NCI-H2171 treated with DMSO at 0.1 percent for 48 hours (cell line): Measurements from ENCODE around the gene STK32C.
A peak's percentile ranks its signal among the peaks of the same experiment; 100 is the strongest.
"Not testable (repeated sequence)": the region's sequence is repeated elsewhere in the genome, so short reads cannot be mapped to it uniquely, and the experiment has no call there.

ENCODE experiments used
- DNase-seq: peaks from one replicate; lab custom pipeline; 2025; lab: John Stamatoyannopoulos, UW

STK32C gene

DNA sequence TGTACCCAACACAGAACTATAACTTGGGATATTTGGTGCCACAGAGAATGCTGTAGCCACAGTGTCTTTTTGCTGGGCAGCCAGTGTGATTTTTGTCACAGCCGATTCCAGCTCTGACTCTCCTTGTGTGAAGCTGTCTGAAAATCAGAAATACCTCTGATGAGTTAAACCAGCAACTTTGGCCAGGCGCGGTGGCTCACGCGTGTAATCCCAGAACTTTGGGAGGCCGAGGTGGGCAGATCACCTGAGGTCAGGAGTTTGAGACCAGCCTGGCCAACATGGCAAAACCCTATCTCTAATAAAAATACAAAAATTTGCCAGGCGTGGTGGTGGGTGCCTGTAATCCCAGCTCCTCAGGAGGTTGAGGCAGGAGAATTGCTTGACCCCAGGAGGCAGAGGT, 30.1 kb upstream of the STK32C start:
- not testable (repeated sequence) for DNase-seq

DNA sequence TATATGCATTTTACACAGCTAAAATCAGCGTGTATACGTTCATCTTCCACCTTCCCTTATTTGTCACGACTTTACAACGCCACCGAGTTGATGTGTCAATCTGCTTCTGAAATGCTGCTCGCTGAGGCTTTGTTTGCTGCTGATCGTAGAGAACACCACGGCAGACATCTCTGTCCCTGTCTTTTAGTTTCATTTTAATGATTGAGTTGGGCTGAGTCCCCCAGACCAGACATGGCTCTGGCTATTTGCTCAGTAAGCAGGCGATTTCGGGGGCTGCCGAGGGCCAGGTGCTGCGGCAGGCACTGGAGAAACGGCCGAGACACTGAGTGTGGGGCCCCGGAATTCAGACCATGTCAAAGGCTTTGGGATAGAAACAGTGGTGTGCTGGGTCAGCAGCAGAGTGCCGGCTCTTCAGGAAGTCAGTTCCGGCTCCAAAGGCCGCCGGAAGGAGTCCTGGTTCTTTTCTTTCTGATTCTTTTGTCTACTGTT, 29.2 kb upstream of the STK32C start:
- DNase-seq = no peak

DNA sequence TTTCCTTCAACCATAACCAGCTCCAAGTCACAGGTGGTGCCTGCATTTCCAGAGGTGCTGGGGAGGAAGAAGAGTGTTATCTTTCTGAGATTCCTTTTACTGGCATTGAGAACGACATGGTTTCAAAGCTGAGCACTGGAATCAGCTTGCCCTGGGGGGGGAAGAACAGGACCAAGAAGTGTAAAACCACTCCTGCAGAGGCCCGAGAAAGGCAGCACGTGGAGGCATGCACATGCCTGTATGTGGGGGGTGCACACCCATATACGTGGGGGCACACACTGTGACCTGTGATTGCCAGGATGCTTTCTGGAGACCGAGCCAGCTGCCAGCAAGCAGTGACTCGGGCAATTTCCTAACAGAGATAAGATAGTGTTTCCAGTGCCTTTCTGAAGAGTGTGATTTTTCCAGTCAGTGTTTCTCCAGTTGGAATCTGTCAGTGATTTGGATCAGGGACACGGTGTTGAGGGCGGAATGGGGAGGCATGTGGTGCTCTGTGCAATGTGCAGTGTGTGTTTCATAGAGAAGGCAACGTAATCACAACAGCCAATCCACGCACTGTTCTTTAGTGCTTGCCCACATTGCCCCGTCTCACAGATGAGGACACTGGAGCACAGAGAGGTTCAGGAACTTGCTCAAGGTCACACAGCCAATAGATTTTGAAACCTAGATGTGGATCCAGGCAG, 28.5 kb upstream of the STK32C start:
- no peak for DNase-seq

DNA sequence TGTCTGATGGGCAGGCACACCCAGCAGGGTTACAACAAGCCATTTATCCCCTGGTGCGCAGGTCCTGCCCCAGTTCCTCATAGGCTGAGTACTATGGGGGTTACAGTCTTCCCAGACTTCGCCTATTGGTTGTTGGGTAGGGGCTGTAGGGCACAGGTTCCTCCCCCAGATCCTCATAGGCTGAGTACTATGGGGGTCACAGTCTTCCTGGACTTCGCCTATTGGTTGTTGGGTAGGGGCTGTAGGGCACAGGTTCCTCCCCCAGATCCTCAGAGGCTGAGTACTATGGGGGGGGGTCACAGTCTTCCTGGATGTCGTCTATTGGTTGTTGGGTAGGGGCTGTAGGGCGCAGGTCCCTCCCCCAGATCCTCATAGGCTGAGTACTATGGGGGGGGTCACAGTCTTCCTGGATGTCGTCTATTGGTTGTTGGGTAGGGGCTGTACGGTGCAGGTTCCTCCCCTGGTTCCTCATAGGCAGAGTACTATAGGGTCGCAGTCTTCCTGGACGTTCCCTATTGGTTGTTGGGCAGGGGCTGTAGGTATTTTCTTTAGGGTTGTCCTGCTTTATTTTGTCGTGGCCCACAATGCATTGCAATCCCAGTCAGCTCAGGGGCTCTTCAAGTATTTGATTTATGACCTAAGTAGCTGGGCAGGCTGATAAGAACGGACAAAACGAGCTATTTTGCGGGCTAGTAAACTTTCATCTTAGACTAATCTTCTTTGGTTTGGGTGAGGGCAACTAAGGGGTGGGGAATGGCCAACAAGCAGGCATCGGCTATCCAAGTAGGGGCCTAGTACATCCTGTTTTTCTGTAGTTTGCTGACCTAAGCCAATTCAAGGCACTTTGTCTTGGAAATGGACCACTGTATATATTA, 27.7 kb upstream of the STK32C start:
- no peak for DNase-seq

DNA sequence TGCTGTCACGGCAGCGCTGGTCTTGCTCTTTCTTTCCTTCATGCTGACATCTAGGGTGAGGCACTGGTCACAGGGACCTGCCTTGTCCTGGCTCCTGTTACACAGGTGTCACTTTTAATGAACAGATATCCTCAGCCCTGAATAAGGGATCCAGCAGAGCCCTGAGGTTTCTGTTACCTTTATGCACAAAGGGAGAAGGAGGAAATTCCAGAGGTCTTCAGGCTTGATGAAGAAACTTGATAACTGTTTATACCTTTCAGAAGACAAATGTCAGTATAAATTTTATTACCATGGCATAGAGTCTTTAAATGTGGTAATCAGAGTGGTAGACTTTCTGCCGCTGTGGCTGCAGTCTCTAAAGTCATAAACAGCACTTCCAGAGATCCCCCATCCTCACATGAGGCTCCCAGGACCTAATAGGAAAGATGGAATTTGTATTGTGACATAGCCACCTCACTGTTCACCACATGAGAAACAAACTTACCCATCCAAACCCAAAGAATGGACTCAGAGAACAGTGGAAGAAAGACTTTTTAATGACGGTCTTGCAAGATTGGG, 27.0 kb upstream of the STK32C start:
- no peak for DNase-seq

DNA sequence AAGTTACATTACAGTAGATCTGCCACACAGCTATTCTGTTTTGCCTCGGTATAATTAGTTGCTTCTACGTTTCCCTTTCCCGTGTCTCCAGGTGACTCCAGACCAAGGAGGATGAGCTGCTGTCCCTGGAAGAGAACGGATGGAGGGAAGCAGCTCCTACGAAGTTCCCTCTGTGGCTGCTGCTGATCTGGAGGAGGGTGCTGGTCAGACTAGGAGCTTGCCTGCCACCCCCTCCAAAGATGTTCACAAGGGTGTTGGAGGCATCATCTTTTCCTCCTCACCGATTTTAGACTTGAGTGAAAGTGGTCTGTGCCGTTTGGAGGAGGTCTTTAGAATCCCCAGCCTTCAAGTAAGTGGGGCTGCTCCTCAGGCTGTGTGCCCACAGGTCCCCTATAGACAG, 25.6 kb upstream of the STK32C start:
- no peak for DNase-seq

DNA sequence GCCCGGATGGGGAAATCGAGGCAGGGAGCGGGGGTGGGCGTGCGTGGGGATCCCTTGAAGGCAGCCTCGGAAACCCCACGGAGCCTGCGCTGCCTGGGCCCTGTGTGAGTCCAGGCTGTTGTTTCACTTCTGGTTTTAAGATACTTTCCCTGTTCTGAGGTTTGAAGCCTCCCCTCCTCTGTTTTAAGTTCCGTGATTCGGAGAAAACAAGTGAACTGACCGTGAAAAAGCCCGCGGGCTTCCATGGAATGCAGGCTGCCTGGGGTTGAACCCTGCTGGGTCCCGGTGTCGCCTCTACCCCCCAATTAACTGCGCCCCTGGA, 24.6 kb upstream of the STK32C start:
- no peak for DNase-seq

DNA sequence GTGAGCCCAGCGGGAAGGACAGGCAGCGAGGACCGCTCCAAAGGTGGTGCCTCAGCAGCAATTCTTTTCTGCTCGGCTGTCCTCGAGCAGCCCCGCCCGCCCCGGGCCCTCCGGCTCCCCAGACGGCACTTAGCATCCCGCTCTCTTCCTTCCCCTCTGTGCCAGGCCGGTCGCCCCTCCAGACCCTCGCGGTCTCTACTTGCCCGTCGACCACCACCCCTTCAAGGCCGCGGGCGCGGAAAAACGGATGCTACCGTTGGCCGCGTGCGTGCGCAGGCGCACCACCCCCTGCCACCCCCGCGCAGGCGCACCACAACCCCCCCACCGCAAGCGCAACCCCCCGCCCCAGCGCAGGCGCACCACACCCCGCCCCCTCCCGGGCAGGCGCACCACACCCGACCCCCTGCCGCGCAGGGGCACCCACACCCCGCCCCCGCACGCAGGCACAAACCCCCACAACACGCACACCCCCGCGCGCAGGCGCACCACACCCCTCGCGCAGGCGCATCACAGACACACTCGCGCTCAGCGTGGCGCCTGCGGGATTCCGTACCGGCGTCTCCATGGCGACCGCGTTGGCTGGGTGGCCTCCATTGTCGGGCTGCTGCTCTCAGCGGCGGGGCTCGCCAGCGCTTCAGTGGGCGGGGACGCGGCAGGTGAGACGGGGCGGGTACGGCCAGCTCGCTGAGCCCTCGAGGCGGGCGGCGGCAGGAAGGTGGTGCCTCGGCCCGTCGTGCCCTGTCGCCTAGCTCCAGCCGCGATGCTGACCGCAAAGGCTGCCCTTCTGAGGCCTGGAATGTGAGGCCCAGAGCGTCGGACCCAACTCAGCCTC, 24.1 kb upstream of the STK32C start, which contains the start of gene LRRC27:
Gene LRRC27, plus strand, starts transcription at position 593 of the 832 bp plus-strand sequence. CDS start 1,332 bp downstream, outside the sequence.
- peak; percentile 91 for DNase-seq

DNA sequence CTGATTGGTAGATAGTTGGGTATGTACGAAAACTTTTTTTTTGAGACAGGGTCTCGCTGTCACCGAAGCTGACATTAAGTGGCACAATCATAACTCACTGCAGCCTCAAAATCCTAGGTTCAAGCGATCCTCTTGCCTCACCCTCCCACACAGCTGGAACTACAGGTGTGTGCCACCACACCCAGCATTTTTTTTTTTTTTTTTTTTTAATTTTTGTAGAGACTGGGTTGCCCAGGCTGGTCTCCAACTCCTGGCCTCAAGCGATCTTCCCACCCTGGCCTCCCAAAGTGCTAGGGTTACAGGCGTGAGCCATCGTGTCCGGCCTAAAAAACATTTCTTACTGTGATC, 22.7 kb upstream of the STK32C start:
- DNase-seq = no peak

DNA sequence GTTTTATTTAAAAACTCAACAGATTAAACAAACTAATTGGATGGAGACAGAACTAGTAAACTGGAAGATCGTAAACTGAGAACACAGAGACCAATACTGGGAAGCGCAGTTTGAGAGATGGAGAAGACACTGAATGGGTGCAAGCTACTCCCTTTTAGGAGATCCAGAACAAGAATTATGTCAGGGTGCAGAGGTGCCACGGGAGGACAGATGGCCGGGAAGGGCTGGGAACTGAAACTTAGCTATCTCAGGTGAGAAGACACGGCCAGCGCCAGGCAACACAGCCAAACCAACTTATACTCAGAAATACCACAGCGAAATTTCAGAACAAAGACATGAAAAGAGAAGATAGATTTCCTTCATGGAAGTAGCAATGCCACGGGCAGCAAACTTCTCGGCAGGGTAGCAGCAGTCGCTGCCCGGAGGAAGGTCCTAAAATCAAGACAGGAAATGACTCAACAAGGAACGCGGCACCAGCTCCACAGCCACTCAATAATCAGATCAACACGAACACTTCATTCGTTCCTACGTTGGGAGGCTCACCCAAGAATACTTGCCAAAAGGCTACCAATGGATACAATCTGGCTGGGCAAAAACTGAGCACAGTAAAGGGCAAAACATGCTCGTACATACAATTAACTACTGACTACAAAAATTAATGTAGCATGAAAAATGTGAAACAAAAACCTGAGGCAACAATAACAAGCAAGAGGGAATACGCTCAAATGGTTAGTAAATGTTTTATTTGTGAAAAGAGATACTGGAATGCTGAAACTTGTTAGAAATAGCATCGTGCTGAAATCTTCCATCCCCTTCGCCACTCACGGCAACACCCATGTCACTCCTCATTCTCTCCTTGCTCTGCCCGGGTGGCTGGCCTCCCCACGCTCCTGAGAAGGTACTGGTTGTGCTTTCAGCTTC, 22.1 kb upstream of the STK32C start:
- no peak for DNase-seq

DNA sequence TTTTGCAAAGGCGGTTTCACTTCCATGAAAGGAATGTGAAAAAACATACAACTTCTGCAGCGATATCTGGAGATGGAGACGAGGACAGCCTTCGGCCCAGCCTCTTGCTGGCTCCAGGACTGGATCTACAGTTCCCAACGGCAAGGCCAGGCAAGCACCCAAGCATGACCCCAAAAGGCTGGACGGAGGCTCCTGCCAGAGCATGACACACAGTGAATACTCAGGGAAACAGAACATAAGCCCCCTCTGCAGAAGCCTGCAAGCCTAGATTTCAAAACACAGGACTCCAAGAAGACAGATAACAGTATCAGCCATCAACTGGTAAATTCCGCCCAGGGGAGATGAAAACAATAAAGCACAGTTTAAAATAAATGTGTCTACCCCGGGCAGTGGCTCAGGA, 21.0 kb upstream of the STK32C start:
- DNase-seq = no peak

DNA sequence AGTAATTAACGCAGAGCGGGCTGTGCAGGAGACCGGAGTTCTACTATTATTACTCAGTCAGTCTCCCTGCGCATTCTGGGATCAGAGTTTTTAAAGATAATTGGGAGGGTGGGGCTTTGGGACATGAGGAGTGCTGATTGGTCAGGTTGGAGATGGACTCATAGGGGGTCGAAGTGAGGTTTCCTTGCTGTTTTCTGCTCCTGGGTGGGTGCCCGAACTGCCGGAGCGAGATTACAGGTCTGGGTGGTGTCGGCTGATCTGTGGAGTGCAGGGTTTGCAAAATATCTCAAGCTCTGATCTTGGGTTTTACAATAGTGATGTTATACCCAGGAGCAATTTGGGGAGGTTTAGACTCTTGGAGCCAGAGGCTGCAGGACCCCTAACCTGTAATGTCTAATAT, 20.4 kb upstream of the STK32C start:
- no peak for DNase-seq

DNA sequence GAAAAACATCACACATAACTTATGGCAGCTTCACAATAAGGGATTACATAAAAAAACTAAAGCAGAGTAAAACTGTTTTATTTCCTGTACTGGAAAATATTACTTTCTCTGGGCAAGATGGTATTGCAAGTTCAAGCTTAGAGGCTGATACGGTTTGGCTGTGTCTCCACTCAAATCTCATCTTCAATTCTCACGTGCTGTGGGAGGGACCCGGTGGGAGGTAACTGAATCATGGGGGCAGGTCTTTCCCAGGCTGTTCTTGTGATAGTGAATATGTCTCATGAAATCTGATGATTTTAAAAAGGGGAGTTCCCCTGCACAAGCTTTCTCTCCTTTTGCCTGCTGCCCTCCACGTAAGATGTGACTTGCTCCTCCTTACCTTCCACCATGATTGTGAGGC, 19.2 kb upstream of the STK32C start:
- DNase-seq = no peak

DNA sequence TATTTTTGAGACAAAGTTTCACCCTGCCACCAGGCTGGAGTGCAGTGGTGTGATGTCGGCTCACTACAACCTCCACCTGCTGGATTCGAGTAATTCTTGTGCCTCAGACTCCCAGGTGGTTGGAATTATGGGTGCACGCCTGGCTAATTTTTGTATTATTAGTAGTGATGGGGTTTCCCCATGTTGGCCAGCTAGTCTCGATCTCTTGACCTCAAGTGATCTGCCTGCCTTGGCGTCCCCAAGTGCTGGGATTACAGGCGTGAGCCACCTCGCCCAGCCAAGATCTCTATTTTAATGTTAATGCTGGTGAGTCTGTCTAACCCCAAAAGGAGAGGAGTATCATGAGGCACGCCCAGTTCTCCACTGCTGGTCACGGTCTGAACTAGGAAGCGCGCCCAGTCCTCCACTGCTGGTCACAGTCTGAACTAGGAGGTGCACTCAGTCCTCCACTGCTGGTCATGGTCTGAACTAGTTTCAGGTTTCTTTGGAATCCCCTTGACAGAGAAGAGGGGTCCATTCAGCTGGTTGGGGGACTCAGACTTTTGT, 18.7 kb upstream of the STK32C start:
- no peak for DNase-seq

DNA sequence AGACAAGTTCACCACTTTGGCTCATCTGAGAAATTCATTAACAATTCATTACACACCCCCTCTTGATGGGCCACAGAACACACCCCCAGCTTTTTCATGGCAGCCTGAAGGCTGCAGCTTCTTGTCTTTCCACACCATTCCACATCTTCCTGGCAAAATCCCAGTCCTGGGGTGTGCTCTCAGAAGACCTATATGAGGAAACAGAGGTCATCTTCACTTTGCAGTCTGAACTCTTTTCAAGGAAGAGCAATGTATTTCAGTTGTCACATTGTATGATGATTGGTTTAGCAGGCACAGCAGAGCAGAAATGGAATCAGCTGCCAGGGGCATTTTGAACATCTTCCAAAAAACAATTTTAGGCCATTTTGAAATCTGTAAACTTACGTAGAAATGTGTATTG, 16.4 kb upstream of the STK32C start:
- no peak for DNase-seq

DNA sequence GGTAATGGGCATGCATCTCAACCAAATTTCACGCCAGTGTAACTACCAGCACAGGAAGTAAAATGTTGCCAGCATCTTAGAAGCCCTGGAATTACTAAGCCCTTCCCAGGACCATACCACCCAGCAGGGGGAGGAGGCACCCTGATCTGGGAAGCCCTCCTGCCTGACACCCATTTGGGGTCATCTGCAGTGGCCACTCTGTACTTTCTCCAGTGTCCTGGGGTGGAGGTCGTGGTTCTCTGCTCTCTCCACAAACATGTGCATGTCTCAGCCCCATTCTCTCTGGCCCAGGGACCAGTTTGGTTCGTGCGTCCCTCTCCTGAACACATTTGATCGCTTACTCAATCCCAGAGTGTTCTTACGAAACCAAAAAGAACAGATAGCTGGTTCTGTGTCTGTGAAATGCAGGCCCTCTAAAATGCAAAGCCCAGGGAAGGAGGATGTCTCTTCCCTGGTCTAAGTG, 14.9 kb upstream of the STK32C start:
- no peak for DNase-seq

DNA sequence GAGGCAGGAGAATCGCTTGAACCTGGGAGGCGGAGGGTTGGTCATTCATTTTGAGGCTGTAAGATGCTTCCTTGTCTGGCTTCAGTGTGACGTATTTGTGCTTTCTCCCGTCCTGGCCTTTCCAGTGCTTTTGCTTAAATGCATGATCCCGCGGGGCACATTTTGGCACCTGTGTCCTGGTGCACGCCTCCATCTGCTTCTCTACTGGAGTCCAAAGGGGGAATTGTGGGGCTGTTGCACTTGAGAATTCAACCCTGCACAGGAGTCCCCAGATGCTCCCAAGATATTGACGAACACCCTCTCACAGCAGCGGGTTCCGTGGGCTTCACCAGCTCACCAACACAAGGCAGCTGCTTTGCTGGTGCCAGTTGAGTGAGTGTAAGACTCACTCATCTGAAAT, 14.0 kb upstream of the STK32C start:
- peak; percentile 65 for DNase-seq

DNA sequence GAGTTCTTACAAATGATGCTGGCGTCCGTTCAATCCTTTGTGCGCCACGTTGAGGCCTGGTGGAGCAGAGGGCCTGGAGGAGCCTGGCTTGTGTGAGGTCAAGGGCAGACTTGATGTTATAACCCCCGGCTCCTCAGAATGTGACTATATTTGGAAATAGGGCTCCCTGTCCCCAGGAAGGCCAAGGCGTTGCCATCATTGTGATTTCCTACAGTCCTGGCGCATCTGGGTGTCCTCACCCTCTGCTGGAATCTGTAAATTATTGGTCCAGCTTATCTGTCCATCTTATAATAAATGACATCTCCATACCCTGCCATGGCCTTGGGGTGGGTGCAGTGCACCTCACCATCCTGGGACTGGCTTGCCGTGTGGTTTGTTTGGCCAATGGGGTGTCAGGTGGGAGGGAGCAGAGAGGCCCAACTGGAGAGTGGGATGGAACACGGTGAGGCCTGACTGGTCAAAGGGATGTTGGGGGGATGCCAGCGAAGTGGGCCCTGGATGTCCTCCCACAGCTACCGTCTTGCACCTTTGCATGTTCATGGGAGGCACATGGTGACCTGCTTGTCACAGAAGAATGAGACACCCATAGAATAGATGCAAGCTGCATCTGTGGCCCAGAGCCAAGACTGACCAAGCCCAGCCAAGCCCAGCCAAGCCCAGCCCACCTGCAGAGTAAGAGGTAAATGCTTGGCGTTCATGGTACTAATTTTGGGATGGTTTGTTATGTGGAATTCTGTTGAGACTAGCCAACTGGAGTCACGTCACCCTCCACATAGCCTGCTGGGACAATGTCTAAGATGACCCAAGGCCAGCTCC, 13.1 kb upstream of the STK32C start:
- DNase-seq = no peak

DNA sequence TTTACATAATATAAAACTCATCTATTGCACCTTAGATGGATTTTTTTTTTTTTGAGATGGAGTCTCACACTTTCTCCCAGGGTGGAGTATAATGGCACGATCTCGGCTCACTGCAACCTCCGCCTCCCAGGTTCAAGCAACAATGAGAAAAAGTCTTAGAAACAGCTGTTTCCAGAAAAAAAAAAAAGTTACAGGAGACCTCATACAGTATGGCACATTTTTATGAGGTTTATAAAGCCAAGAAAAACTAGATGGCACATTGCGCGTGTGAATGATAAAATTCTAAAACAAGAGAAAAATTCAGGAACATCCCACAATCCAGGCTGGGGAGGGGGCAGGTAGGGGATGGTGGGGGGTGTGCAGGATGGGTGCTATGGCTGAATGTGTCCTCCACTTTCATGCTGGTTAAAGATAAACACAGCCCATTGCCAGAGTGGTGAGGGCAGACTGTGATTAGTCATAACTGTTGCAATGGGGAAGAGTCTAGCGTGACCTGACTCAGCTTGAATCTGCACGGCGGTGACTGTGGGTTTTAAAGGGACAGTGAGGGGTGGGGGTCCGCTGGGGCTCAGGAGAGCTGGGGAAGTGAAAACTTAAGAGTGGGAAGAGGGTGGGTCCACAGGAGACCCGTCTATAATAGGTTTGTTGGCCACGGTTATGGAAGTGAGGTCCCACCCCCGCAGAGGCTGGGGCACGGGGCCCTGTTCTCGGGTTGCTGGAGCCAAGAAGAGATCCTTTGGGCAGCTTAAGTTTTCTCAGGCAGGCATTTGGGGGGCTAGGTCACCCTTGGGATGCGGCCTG, 12.3 kb upstream of the STK32C start:
- DNase-seq = no peak
